ENCODE results near the gene DYNLL1. TPM values are rescaled to one million over a fixed set of nuclear protein-coding genes. Genes with fewer than 3 reads are reported as not detected.
A peak's percentile ranks its signal among the peaks of the same experiment; 100 is the strongest.
"Not testable (repeated sequence)": the region's sequence is repeated elsewhere in the genome, so short reads cannot be mapped to it uniquely, and the experiment has no call there.

Gene DYNLL1
- total and polyA plus RNA-seq, 2 of the 4 experiments (the other 2 are of a cell fraction) = 663 to 696 TPM

DNA sequence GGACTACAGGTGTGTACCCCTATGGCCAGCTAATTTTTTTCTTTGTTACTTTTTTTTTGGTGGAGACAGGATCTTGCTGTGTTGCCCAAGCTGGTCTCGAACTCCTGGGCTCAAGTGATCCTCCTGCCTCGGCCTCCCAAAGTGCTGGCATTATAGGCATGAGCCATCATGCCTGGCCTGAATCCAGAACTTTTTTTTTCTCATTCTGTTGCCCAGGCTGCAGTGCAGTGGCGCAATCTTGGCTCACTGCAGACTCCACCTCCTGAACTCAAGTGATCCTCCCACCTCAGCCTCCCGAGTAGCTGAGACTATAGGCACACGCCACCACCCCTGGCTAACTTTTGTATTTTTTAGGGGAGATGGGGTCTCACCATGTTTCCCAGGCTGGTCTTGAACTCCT lies 43.4 kb upstream of the DYNLL1 start:
- Histone ChIP-seq H4K20me1 (ENCODE audit: insufficient read depth, low read length) (peaks cover 14% of the 10 kb centered on the region; the same call in 1 of the 2 replicates), H3K79me1 (ENCODE audit: low read depth in 1 of 2, low read length in 2 of 2) (peaks cover 12 to 53% of the 10 kb centered on the region in 2 experiments), H3K36me3 (ENCODE audit: control insufficient read depth, insufficient read depth, low read length) (peaks cover 31% of the 10 kb centered on the region)
- no CpG with 5 or more reads among the region's 5 CpGs for WGBS, 2 experiments (ENCODE audit: extremely low coverage in 2 of 2, insufficient read length in 1 of 2)
- H3K56ac ChIP-seq (ENCODE audit: extremely low read depth, insufficient read depth, low read length); H3K27ac ChIP-seq (ENCODE audit: insufficient read depth, low read length); H3K4me3 ChIP-seq (ENCODE audit: insufficient read depth, low read depth, low read length); H3K9me1 ChIP-seq (ENCODE audit: insufficient read depth, low read length); H2AFZ ChIP-seq (replicated peaks; ENCODE audit: low read length, poor library complexity); H3K4ac ChIP-seq (ENCODE audit: low read depth, low read length); H2BK15ac ChIP-seq (ENCODE audit: low read depth, low read length); H3K4me2 ChIP-seq (ENCODE audit: low read depth, low read length); H4K8ac ChIP-seq (ENCODE audit: low read depth in 2 of 2, low read length in 2 of 2); intact Hi-C loops (cut with micrococcal nuclease); H2AK9ac ChIP-seq (replicated peaks; ENCODE audit: low read depth, low read length, poor library complexity); H3K18ac ChIP-seq (ENCODE audit: low read depth, low read length); H2AK5ac ChIP-seq (ENCODE audit: low read depth, low read length); DNase-seq; H2BK20ac ChIP-seq (ENCODE audit: low read depth, low read length); BruUV-seq (replicated peaks); H2BK5ac ChIP-seq (ENCODE audit: low read depth, low read length, poor library complexity, severe bottlenecking); H3K23ac ChIP-seq (ENCODE audit: low read depth, low read length); H3K14ac ChIP-seq (replicated peaks; ENCODE audit: low read depth, low read length); H3K27me3 ChIP-seq (ENCODE audit: control insufficient read depth, insufficient read depth, low read length); dilution Hi-C loops (cut with HindIII; ENCODE audit: low sequenced_read_pairs, unreplicated experiment); in situ Hi-C loops (cut with MboI; ENCODE audit: low sequenced_read_pairs); POLR2A ChIA-PET (ENCODE audit: unreplicated experiment); H3K9me3 ChIP-seq (ENCODE audit: control insufficient read depth, insufficient read depth, low read length); H4K5ac ChIP-seq (ENCODE audit: low read depth, low read length); H3K4me1 ChIP-seq (ENCODE audit: control insufficient read depth, insufficient read depth, low read length); H2BK120ac ChIP-seq (ENCODE audit: low read depth, low read length); H4K91ac ChIP-seq (ENCODE audit: insufficient read depth, low read depth, low read length); H3K9ac ChIP-seq (ENCODE audit: low read depth, low read length); ATAC-seq (ENCODE audit: low read depth): not testable (repeated sequence)
- TF ChIP-seq CEBPB (IDR thresholded peaks at IDR 0.05; ENCODE audit: low read depth, low read length) = peak; percentile 43; the same call in 1 of the 2 replicates
- CTCF ChIA-PET = interaction anchor here (1.4 kb wide), 1 partner anchor 12 kb away, joined by 3 read pairs; no protein-coding TSS in a partner anchor

All from IMR-90 (cell line).